Glutamatergic neuron (in vitro differentiated cells): Measurements from ENCODE around the gene ELAVL3. TPM values are rescaled to one million over a fixed set of nuclear protein-coding genes. Genes with fewer than 3 reads are reported as not detected.
A peak's percentile ranks its signal among the peaks of the same experiment; 100 is the strongest.

ENCODE experiments used
- DNase-seq: peaks from one replicate; pipeline ENCODE4 v3.0.0; 2022
- H3K27ac Mint-ChIP-seq: one replicate; pipeline ENCODE4 v1.8.0; 2020; ENCODE audit warnings: mild to moderate bottlenecking, mixed read lengths, inconsistent platforms; ENCODE audit not compliant: unreplicated experiment
- H3K27me3 Mint-ChIP-seq: one replicate; pipeline ENCODE4 v1.8.0; 2020; ENCODE audit warnings: mild to moderate bottlenecking, moderate library complexity, mixed read lengths, inconsistent platforms; ENCODE audit not compliant: unreplicated experiment
- H3K36me3 Mint-ChIP-seq: one replicate; pipeline ENCODE4 v1.8.0; 2020; ENCODE audit warnings: mild to moderate bottlenecking, mixed read lengths, inconsistent platforms; ENCODE audit not compliant: unreplicated experiment
- H3K4me1 Mint-ChIP-seq: one replicate; pipeline ENCODE4 v1.8.0; 2020; ENCODE audit warnings: mild to moderate bottlenecking, low read depth, mixed read lengths, inconsistent platforms; ENCODE audit not compliant: unreplicated experiment
- H3K4me3 Mint-ChIP-seq: one replicate; pipeline ENCODE4 v1.8.0; 2020; ENCODE audit warnings: mild to moderate bottlenecking, mixed read lengths, inconsistent platforms; ENCODE audit not compliant: unreplicated experiment
- H3K9me3 Mint-ChIP-seq: one replicate; pipeline ENCODE4 v1.8.0; 2020; ENCODE audit warnings: mild to moderate bottlenecking, moderate library complexity, mixed read lengths, inconsistent platforms; ENCODE audit not compliant: unreplicated experiment
- total RNA-seq: library from RNA; stranded (reverse); fragmentation: NEBNext Ultra II Directional; extraction: Animal tissue kit (Norgen Biotek cat#: 25700); gene quantifications from one replicate; pipeline ENCODE4 v1.2.1, GENCODE V29; 2021; ENCODE audit not compliant: unreplicated experiment
- TF ChIP-seq, protein P1 (sequence below): fragments of 200-600 bp; sonication (generic); IDR thresholded peaks from one replicate; pipeline ENCODE4 v1.5.0; 2021; ENCODE audit not compliant: partially characterized antibody, unreplicated experiment

ELAVL3 gene
- total RNA-seq, 1 donor from 2014 or later = 633 TPM

DNA sequence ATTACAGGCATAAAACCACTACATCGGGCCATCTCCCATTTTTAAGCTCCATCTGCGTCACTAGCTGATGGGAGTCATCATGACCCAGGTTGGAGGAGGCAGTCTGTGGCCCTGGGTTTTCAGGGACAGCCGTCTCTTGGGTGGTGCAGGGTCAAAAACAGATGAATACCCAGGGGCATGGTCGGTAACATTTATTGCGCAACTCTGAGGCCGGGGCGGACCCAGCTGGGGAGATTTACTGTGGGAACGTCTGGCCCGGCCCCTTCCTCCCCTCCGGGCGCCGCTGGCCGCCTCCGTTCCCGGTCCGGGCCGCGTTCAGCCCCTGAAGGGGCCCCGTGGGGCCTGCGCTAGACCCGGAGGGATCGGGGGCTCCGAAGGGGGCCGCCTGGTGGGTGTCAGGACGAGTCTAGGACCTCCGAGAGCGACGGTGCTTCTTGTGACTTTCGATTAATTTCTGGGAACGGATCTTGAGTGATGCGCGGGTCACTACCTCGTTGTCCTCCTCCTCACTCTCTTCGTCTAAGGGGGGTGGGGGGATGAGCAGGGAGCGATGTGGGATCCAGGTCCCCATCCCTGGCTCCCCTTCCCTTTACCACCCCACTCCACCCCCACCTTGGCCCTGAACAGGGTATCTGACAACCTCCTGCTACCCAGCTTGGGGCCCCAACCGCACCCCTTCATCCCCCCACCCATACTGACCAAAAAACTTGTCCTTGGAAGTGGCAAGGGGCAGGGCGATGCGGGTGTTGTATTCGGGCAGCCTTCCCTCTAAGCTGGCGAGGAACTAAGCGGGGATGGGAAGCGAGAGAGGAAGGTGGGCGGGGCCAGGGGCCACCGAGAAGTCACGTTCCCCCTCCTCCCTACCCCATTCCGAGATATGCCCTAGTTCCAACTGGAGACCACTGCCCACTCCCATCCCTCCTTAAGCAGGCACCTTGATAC, 60.1 kb downstream of the ELAVL3 start:
- TF ChIP-seq, protein P1, sequence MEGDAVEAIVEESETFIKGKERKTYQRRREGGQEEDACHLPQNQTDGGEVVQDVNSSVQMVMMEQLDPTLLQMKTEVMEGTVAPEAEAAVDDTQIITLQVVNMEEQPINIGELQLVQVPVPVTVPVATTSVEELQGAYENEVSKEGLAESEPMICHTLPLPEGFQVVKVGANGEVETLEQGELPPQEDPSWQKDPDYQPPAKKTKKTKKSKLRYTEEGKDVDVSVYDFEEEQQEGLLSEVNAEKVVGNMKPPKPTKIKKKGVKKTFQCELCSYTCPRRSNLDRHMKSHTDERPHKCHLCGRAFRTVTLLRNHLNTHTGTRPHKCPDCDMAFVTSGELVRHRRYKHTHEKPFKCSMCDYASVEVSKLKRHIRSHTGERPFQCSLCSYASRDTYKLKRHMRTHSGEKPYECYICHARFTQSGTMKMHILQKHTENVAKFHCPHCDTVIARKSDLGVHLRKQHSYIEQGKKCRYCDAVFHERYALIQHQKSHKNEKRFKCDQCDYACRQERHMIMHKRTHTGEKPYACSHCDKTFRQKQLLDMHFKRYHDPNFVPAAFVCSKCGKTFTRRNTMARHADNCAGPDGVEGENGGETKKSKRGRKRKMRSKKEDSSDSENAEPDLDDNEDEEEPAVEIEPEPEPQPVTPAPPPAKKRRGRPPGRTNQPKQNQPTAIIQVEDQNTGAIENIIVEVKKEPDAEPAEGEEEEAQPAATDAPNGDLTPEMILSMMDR = no peak
- peaks cover 27% of the 10 kb centered on the region for H3K27me3 Mint-ChIP-seq
- H3K36me3 Mint-ChIP-seq = no peaks in the 10 kb centered on the region
- H3K9me3 Mint-ChIP-seq = peaks cover 7% of the 10 kb centered on the region
- peaks cover 3% of the 10 kb centered on the region for H3K4me1 Mint-ChIP-seq
- DNase-seq = no peak
- H3K27ac Mint-ChIP-seq = no peak overlapping the region
- peak overlapping the region; percentile 76 for H3K4me3 Mint-ChIP-seq

DNA sequence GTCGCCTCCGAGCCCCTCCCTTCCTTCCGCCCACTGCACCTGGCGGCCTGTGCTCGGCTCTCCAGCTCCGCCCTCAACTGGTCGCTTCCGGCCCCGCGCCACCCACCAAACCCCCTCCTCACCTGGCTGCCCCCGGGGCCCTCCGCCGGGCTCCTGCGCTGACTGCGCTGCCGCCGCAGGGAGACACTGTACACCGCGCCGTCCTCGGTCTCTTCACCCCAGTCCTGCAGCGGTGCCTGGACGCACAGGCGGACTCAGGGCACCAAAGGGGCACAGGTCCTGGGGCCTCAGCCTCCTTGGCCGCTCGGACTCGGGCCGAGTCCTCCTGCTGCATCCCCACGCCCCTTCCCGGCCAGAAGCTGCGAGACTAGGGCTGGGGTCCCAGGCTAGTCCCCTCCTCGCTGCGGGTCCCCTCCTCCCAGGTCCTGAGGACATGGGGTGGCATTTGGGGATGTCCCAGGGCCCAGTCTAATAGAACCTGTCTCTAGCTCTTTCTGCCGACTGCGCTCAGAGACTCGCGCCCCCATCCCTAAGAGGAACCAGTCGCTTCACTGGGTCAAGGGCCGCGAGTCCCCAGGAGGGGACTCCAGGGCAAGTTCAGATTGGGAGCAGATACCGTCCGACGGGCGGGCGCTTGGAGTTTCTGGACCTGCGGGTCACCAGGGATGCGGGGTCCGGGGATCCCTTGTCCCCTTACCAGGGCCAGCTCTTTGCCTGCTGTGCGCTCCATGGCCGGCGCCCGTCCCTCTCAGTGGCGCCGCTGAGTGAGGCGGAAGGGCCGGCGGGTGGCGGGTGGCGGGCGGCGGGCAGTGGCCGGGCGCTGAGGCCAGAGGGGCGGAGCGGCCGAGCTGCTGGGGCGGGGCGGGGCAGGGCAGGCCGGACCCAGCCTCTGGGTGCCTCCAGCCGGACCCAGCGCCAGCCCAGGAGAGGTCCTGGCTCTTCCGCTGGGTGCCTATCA, 62.0 kb downstream of the ELAVL3 start, which contains the start of gene RGL3:
TSS of gene RGL3 (minus strand) at position 766 of the 958 bp plus-strand sequence. CDS start at position 730, 36 bp downstream.
- Mint-ChIP-seq H3K36me3 (no peaks in the 10 kb centered on the region), H3K4me3 (peak within 1 kb of the TSS; percentile 76), H3K4me1 (peaks cover 3% of the 10 kb centered on the region), H3K27ac (no peak within 1 kb of the TSS), H3K9me3 (peaks cover 7% of the 10 kb centered on the region), H3K27me3 (peaks cover 27% of the 10 kb centered on the region)
- DNase-seq = peak; percentile 60
- TF ChIP-seq, protein P1 = no peak

- peaks cover 3% of the 10 kb centered on the region for H3K4me1 Mint-ChIP-seq
- H3K27me3 Mint-ChIP-seq = peaks cover 23% of the 10 kb centered on the region
- H3K4me3 Mint-ChIP-seq = no peak overlapping the region
- no peak overlapping the region for H3K27ac Mint-ChIP-seq
- DNase-seq = no peak
- H3K36me3 Mint-ChIP-seq = no peaks in the 10 kb centered on the region
- H3K9me3 Mint-ChIP-seq = peaks cover 7% of the 10 kb centered on the region
- TF ChIP-seq, protein P1 = no peak
These were observed 62.7 kb downstream of the ELAVL3 start for GRCh38 chr19:11418094-11418548.

DNA sequence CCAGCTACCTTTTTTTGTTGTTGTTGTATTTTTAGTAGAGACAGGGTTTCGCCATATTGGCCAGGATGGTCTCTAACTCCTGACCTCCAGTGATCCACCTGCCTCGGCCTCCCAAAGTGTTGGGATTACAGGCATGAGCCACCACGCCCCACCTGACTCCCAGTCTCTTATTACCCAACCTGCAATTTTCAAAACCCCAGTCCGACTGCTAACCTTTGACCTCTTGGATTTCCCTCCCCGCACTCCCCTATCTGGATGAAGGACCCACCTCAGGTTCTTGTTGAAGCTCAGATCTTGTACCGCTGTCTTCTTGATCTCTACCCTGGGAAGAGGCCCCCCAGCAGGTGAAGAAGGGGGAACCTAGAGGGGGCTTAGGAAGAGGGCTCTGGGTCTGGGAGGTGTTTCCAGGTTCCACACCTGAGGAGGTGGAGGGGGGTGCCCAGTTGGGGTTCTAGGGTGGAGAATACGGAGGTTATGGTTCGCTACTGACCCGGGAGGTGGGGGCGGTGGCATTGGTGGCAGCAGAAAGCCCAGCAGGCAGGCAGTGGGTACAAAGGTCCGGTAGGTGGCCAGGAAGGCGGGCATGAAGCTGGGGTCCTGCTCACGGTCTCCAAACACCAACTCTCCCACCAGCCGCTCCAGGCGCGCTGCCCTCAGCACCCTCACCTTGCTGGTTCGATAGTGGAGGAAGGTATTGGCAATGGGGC, 64.3 kb downstream of the ELAVL3 start:
- H3K9me3 Mint-ChIP-seq = peaks cover 5% of the 10 kb centered on the region
- no peak overlapping the region for H3K27ac Mint-ChIP-seq
- no peak for DNase-seq
- TF ChIP-seq, protein P1 = no peak
- peaks cover 17% of the 10 kb centered on the region for H3K27me3 Mint-ChIP-seq
- no peak overlapping the region for H3K4me3 Mint-ChIP-seq
- no peaks in the 10 kb centered on the region for H3K36me3 Mint-ChIP-seq
- peaks cover 3% of the 10 kb centered on the region for H3K4me1 Mint-ChIP-seq
